PFSK-1 (cell line): ENCODE data around the gene IAPP.

ENCODE experiments used
- FOXP2 ChIP-seq: optimal IDR thresholded peaks from 2 replicates; pipeline ENCODE3; 2011; ENCODE audit warnings: borderline replicate concordance, control low read depth, inconsistent platforms; ENCODE audit not compliant: insufficient read depth; ENCODE audit errors: extremely low read length, extremely low read depth
- POLR2AphosphoS5 ChIP-seq: IDR thresholded peaks from 2 replicates; pipeline ENCODE4 v1.6.1; 2012; ENCODE audit warnings: low read depth, mild to moderate bottlenecking, control low read depth, low read length, moderate library complexity
- SIN3A ChIP-seq: IDR thresholded peaks from 2 replicates; pipeline ENCODE4 v1.6.1; 2012; ENCODE audit warnings: mild to moderate bottlenecking, low read length, moderate library complexity, borderline replicate concordance; ENCODE audit not compliant: insufficient read depth
- TAF1 ChIP-seq: IDR thresholded peaks from 2 replicates; pipeline ENCODE4 v1.6.1; 2012; ENCODE audit warnings: low read length, control low read depth, borderline replicate concordance; ENCODE audit not compliant: insufficient read depth
- TF ChIP-seq, protein P1 (sequence below), 2 experiments: IDR thresholded peaks; 2 replicates each; pipeline versions ENCODE4 v1.6.1 to v1.8.0; 2011 to 2012; ENCODE audit warnings: low read depth in 2 of 2, low read length in 2 of 2, control low read depth in 1 of 2, inconsistent platforms in 1 of 2, mild to moderate bottlenecking in 1 of 2, moderate library complexity in 1 of 2; ENCODE audit not compliant: insufficient read depth in 1 of 2

IAPP gene

DNA sequence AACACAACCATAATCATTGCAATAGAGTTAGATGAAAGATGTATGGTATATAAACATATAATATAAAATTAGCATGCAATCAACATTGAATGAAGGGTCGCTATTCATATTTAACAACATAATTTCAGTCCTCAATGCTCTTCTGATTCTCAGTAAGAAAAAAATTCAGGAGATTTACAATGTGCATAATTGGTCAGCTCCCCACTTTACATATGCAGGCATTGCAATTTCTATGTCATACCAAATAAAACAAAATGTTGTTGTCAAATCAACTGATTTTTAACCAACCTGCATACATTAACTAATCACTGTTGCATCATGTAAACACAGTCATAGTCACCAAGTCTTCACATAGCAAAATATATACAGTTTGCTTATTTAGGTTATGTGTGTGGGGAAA, 32.8 kb upstream of the IAPP start:
- TF ChIP-seq, protein P1, sequence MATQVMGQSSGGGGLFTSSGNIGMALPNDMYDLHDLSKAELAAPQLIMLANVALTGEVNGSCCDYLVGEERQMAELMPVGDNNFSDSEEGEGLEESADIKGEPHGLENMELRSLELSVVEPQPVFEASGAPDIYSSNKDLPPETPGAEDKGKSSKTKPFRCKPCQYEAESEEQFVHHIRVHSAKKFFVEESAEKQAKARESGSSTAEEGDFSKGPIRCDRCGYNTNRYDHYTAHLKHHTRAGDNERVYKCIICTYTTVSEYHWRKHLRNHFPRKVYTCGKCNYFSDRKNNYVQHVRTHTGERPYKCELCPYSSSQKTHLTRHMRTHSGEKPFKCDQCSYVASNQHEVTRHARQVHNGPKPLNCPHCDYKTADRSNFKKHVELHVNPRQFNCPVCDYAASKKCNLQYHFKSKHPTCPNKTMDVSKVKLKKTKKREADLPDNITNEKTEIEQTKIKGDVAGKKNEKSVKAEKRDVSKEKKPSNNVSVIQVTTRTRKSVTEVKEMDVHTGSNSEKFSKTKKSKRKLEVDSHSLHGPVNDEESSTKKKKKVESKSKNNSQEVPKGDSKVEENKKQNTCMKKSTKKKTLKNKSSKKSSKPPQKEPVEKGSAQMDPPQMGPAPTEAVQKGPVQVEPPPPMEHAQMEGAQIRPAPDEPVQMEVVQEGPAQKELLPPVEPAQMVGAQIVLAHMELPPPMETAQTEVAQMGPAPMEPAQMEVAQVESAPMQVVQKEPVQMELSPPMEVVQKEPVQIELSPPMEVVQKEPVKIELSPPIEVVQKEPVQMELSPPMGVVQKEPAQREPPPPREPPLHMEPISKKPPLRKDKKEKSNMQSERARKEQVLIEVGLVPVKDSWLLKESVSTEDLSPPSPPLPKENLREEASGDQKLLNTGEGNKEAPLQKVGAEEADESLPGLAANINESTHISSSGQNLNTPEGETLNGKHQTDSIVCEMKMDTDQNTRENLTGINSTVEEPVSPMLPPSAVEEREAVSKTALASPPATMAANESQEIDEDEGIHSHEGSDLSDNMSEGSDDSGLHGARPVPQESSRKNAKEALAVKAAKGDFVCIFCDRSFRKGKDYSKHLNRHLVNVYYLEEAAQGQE (IDR thresholded peaks at IDR 0.05; ENCODE audit: insufficient read depth in 1 of 2, low read depth in 2 of 2, low read length in 2 of 2): no peak
- TF ChIP-seq FOXP2 (no peak), TAF1 (no peak), SIN3A (no peak), POLR2AphosphoS5 (no peak)

- TF ChIP-seq SIN3A (no peak), POLR2AphosphoS5 (no peak), TAF1 (no peak), FOXP2 (no peak)
- TF ChIP-seq, protein P1 (IDR thresholded peaks at IDR 0.05; ENCODE audit: insufficient read depth in 1 of 2, low read depth in 2 of 2, low read length in 2 of 2): no peak
These were observed 32.3 kb upstream of the IAPP start for GRCh38 chr12:21340403-21340802.

- no peak for TF ChIP-seq SIN3A
- TF ChIP-seq, protein P1 (IDR thresholded peaks at IDR 0.05; ENCODE audit: insufficient read depth in 1 of 2, low read depth in 2 of 2, low read length in 2 of 2): no peak
- no peak for TF ChIP-seq TAF1
- TF ChIP-seq POLR2AphosphoS5: no peak
- TF ChIP-seq FOXP2: no peak
These were observed 30.9 kb upstream of the IAPP start for GRCh38 chr12:21341769-21342168.

DNA sequence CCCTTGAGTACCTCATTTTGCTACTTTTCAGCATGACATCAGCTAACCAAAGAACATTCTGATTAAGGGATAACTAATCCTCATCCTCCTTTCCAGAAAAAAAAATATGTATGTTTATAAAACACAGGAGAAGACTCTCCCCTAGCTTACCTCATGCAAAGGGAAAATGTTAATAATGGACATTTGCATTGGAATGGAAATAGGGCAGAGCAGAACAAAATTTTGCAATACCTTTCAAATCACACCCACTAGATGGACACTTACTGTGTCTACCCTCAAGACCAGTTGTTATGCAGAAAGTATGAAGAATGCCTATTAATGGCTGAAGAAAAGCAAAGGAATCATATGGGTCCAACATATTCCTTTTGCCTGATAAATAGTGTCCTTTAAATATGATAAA, 29.1 kb upstream of the IAPP start:
- TF ChIP-seq TAF1 (no peak), FOXP2 (no peak), POLR2AphosphoS5 (no peak), SIN3A (no peak)
- TF ChIP-seq, protein P1 (IDR thresholded peaks at IDR 0.05; ENCODE audit: insufficient read depth in 1 of 2, low read depth in 2 of 2, low read length in 2 of 2): no peak

DNA sequence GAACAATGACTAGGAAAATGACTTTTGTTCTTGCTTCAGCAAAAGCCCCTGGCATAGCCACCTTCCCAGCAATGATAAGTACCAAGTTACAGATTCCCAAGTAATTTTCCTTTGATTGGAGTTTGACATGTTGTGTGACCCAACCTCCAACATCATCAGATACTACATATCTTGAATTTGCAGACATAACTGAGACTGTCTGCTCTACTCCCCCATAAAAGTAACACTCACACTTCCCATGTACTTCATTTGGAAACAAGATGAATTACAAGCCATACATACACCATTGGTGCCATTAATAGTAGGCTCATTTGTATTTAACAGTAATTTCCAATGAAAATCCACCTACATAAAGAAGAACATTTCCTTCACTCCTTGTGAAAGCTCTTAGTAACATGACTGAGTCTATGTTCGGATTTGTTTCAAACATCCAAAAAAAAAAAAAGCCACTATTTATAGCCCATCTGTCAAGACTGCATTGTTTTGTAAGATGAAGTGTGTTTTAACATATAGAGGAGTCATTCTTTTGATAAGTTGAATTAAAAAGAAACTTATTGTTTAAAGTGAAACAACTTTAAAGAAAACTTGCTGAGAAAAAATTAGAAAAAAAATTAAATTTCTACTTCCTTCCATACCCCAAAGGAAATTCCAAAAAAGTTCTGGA, 26.0 kb upstream of the IAPP start:
- TF ChIP-seq, protein P1 (IDR thresholded peaks at IDR 0.05; ENCODE audit: insufficient read depth in 1 of 2, low read depth in 2 of 2, low read length in 2 of 2): no peak
- no peak for TF ChIP-seq FOXP2
- TF ChIP-seq SIN3A: no peak
- TF ChIP-seq POLR2AphosphoS5: no peak
